PC-9 (cell line): ENCODE measurements around the gene DDAH1. TPM values are rescaled to one million over a fixed set of nuclear protein-coding genes. Genes with fewer than 3 reads are reported as not detected.
A peak's percentile ranks its signal among the peaks of the same experiment; 100 is the strongest.

ENCODE experiments used
- BruUV-seq: library from RNA; stranded (reverse); fragments of 400-500 nt; replicated peaks from 2 replicates; lab custom pipeline; 2021; lab: Mats Ljungman, UMichigan
- CTCF ChIA-PET: fragments of 300-600 bp; sonication (Branson Sonifier 250); formaldehyde crosslinking; loops from one replicate; lab custom pipeline; 2022; ENCODE audit warnings: antibody characterized with exemption; lab: Charles Lee
- POLR2A ChIA-PET: fragments of 300-600 bp; sonication (Branson Sonifier 250); formaldehyde crosslinking; loops from one replicate; lab custom pipeline; 2022; ENCODE audit warnings: antibody characterized with exemption; ENCODE audit not compliant: unreplicated experiment; lab: Charles Lee
- DNase-seq, 2 experiments: peaks; one replicate each; pipeline versions ENCODE4 v3.0.0 to v3.0.0-alpha.2; 2015 to 2022; ENCODE audit warnings: mixed read lengths in 1 of 2
- H2AFZ ChIP-seq: fragments of 200-600 bp; sonication (generic); 2 replicates; pipeline ENCODE4 v1.8.1; 2017; ENCODE audit warnings: antibody characterized with exemption
- H3F3A ChIP-seq: fragments of 200-600 bp; sonication (generic); 2 replicates; pipeline ENCODE4 v1.8.1; 2017; ENCODE audit warnings: antibody characterized with exemption, mild to moderate bottlenecking, low read depth; ENCODE audit not compliant: insufficient read depth
- H3K27ac ChIP-seq: fragments of 200-600 bp; sonication (generic); 2 replicates; pipeline ENCODE4 v1.6.1; 2016; ENCODE audit warnings: mixed run types
- H3K27me3 ChIP-seq: fragments of 200-600 bp; sonication (generic); 2 replicates; pipeline ENCODE4 v1.6.1; 2016; ENCODE audit warnings: low read depth, mixed run types; ENCODE audit not compliant: insufficient read depth
- H3K36me3 ChIP-seq: fragments of 200-600 bp; sonication (generic); 2 replicates; pipeline ENCODE4 v1.6.1; 2016; ENCODE audit warnings: low read depth, mixed run types
- H3K4me1 ChIP-seq: fragments of 200-600 bp; sonication (generic); replicated peaks from 2 replicates; pipeline ENCODE4 v1.6.1; 2016; ENCODE audit warnings: mixed run types; ENCODE audit not compliant: insufficient read depth
- H3K4me2 ChIP-seq: fragments of 200-600 bp; sonication (generic); 2 replicates; pipeline ENCODE4 v1.6.1; 2017; ENCODE audit warnings: mixed run types
- H3K4me3 ChIP-seq: fragments of 200-600 bp; sonication (generic); 2 replicates; pipeline ENCODE4 v1.6.1; 2016; ENCODE audit warnings: mixed run types
- H3K79me2 ChIP-seq: fragments of 200-600 bp; sonication (generic); 2 replicates; pipeline ENCODE4 v1.6.1; 2017; ENCODE audit warnings: low read depth, mixed run types
- H3K9me2 ChIP-seq: fragments of 200-600 bp; sonication (generic); 2 replicates; pipeline ENCODE4 v1.8.1; 2017; ENCODE audit warnings: mild to moderate bottlenecking; ENCODE audit not compliant: insufficient read depth
- H3K9me3 ChIP-seq: fragments of 200-600 bp; sonication (generic); 2 replicates; pipeline ENCODE4 v1.8.1; 2016; ENCODE audit warnings: low read depth; ENCODE audit not compliant: insufficient read depth
- H4K20me1 ChIP-seq: fragments of 200-600 bp; sonication (generic); 2 replicates; pipeline ENCODE4 v1.8.1; 2017; ENCODE audit not compliant: insufficient read depth
- EZH2 ChIP-seq: fragments of 200-600 bp; sonication (generic); IDR thresholded peaks from 2 replicates; pipeline ENCODE4 v1.8.0; 2017; ENCODE audit warnings: antibody characterized with exemption, low read depth
- intact Hi-C: fragments of 100-400 bp; cut with micrococcal nuclease; formaldehyde crosslinking; loops from one replicate; pipeline ENCODE4 v1.10.0; 2022; ENCODE audit not compliant: unreplicated experiment
- total RNA-seq: library from RNA; stranded (reverse); gene quantifications from 2 replicates; pipeline ENCODE4 v1.2.3, GENCODE V29; 2021
- TF ChIP-seq, protein P1 (sequence below): fragments of 200-600 bp; sonication (generic); conservative IDR thresholded peaks from 2 replicates; pipeline ENCODE4 v1.6.1; 2017; ENCODE audit warnings: mixed run types, antibody characterized with exemption, mild to moderate bottlenecking, moderate library complexity

The DDAH1 gene
- total RNA-seq, 1 experiment from 2014 or later = 31.9 TPM

DNA sequence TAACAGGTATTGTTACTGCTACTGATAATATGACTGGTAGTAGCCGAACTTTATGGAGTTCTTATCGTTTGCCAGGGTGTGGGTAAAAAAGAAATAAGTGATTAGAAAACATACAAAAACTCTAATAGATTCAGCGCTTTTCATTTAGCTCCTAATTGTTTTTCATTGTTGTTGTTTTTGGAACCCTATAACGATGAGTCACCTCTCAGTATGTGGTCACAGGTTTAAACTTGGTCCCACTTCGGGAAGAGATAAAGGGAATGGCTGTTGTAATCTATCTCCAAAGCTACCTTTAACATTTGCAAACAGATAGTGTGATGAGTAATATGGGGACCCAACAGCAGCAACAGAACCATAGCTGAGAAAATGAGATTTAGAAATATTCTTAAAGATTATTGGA is 125.9 kb downstream of the DDAH1 start:
- peak in 1 of 2 experiments; percentile 70 for DNase-seq

DNA sequence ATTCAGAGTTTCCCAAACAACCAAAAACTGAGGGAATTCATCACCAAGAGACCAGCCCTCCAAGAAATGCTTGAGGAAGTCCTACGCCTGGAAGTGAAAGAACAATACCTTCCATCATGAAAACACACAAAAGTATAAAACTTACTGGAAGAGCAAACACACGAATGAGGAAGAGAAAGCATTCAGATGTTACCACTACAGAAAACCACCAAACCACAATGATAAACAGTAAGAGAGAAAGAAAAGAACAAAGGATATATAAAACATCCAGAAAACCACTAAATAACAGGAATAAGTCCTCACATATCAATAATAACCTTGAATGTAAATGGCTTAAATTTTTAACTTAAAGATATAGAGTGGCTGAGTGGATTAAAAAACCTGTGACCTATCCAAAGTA is 130.0 kb downstream of the DDAH1 start:
- no peaks in the 10 kb centered on the region for H3K9me2 ChIP-seq
- H3K27ac ChIP-seq = no peak overlapping the region
- TF ChIP-seq EZH2 = no peak
- TF ChIP-seq, protein P1, sequence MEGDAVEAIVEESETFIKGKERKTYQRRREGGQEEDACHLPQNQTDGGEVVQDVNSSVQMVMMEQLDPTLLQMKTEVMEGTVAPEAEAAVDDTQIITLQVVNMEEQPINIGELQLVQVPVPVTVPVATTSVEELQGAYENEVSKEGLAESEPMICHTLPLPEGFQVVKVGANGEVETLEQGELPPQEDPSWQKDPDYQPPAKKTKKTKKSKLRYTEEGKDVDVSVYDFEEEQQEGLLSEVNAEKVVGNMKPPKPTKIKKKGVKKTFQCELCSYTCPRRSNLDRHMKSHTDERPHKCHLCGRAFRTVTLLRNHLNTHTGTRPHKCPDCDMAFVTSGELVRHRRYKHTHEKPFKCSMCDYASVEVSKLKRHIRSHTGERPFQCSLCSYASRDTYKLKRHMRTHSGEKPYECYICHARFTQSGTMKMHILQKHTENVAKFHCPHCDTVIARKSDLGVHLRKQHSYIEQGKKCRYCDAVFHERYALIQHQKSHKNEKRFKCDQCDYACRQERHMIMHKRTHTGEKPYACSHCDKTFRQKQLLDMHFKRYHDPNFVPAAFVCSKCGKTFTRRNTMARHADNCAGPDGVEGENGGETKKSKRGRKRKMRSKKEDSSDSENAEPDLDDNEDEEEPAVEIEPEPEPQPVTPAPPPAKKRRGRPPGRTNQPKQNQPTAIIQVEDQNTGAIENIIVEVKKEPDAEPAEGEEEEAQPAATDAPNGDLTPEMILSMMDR = no peak
- 0 out of 2 replicates have a peak, but pooled peaks cover 11% of the 10 kb centered on the region for H3K36me3 ChIP-seq
- no peak overlapping the region for H2AFZ ChIP-seq
- no peaks in the 10 kb centered on the region for H3K27me3 ChIP-seq
- H4K20me1 ChIP-seq = no peaks in the 10 kb centered on the region
- peaks cover 29% of the 10 kb centered on the region for H3K4me1 ChIP-seq
- peaks cover 22% of the 10 kb centered on the region for H3K9me3 ChIP-seq
- H3K4me3 ChIP-seq = no peak overlapping the region
- no peak overlapping the region for H3K4me2 ChIP-seq
- CTCF ChIA-PET = no interaction called here
- H3F3A ChIP-seq = peaks cover 8% of the 10 kb centered on the region; the same call in 1 of the 2 replicates
- no peaks in the 10 kb centered on the region for H3K79me2 ChIP-seq
- POLR2A ChIA-PET = no interaction called here
- BruUV-seq = no TSS peak
- no peak for DNase-seq
- intact Hi-C loops = loop anchor here (5.0 kb wide), 1 partner anchor 72 kb away; no protein-coding TSS in a partner anchor

More for the DNA sequence above, 125.9 kb downstream of the DDAH1 start:
- H3K36me3 ChIP-seq = peaks cover 15% of the 10 kb centered on the region; the same call in 1 of the 2 replicates
- CTCF ChIA-PET = no interaction called here
- POLR2A ChIA-PET = interaction anchor here (0.6 to 1.0 kb wide), 2 partner anchors 33 to 68 kb away, joined by 4 read pairs; no protein-coding TSS in a partner anchor
- H3K9me2 ChIP-seq = no peaks in the 10 kb centered on the region
- H3K4me2 ChIP-seq = peak overlapping the region; percentile 11
- H3K27me3 ChIP-seq = no peaks in the 10 kb centered on the region
- H3K4me3 ChIP-seq = no peak overlapping the region
- H3K79me2 ChIP-seq = no peaks in the 10 kb centered on the region
- intact Hi-C loops = loop anchor here (5.0 kb wide), 1 partner anchor 68 kb away; no protein-coding TSS in a partner anchor
- H2AFZ ChIP-seq = no peak overlapping the region
- H3K4me1 ChIP-seq = peaks cover 28% of the 10 kb centered on the region
- no TSS peak for BruUV-seq
- peak overlapping the region; percentile 17; the same call in 1 of the 2 replicates for H3K27ac ChIP-seq
- H4K20me1 ChIP-seq = no peaks in the 10 kb centered on the region
- H3K9me3 ChIP-seq = peaks cover 8% of the 10 kb centered on the region
- 0 out of 2 replicates have a peak, but pooled peaks cover 6% of the 10 kb centered on the region for H3F3A ChIP-seq
- TF ChIP-seq, protein P1 = no peak
- no peak for TF ChIP-seq EZH2

DNA sequence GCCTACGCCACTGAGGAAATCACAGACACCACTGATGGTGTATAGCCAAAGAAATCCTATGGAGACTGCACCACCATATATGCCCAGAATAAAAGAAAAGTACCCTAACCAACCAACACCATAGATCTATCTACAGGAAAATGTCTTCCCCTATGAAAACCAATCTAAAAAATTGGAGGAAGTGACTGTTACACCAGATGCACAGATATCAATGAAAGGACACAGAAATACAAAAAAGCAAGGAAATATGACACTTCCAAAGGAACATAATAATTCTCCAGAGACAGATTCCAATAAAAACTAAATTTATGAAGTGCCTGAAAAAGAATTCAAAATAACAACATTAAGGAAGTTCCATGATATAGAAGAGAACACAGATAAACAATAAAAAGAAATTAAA is 131.8 kb downstream of the DDAH1 start:
- no peak for DNase-seq
- no peak overlapping the region for H2AFZ ChIP-seq
- H3K4me2 ChIP-seq = no peak overlapping the region
- peaks cover 5% of the 10 kb centered on the region for H3K79me2 ChIP-seq
- CTCF ChIA-PET = no interaction called here
- H3K4me3 ChIP-seq = no peak overlapping the region
- no peaks in the 10 kb centered on the region for H3K27me3 ChIP-seq
- H3F3A ChIP-seq = peaks cover 20% of the 10 kb centered on the region
- H3K9me3 ChIP-seq = peaks cover 23% of the 10 kb centered on the region
- TF ChIP-seq EZH2 = no peak
- TF ChIP-seq, protein P1 = no peak
- 0 out of 2 replicates have a peak, but pooled peaks cover 11% of the 10 kb centered on the region for H3K36me3 ChIP-seq
- H3K4me1 ChIP-seq = peaks cover 29% of the 10 kb centered on the region
- BruUV-seq = no TSS peak
- H3K27ac ChIP-seq = no peak overlapping the region
- POLR2A ChIA-PET = no interaction called here
- no peaks in the 10 kb centered on the region for H4K20me1 ChIP-seq
- H3K9me2 ChIP-seq = no peaks in the 10 kb centered on the region
- intact Hi-C loops = no loop called here
